Spleen (tissue), 11 donors: ENCODE data around the gene LCLAT1. TPM values are rescaled to one million over a fixed set of nuclear protein-coding genes. Genes with fewer than 3 reads are reported as not detected.

Source experiments
- DNase-seq: peaks from one replicate; pipeline ENCODE4 v3.0.0-alpha.2; 2020
- H3K27ac ChIP-seq, 8 donors: fragments of 200-600 bp; sonication (generic) in 7 of 8; 1 replicate in 4 of 8; 2 replicates in 4 of 8; pipeline versions ENCODE4 v1.5.0 to v1.8.0; 2016 to 2021; ENCODE audit warnings: inconsistent platforms in 4 of 8, mild to moderate bottlenecking in 4 of 8, moderate library complexity in 1 of 8
- H3K27me3 ChIP-seq, 7 donors: fragments of 200-600 bp; sonication (generic) in 6 of 7; replicated peaks in 1 of 7; 1 replicate in 4 of 7; 2 replicates in 3 of 7; pipeline versions ENCODE4 v1.5.0 to v1.8.0; 2016 to 2021; ENCODE audit warnings: inconsistent platforms in 3 of 7, mild to moderate bottlenecking in 1 of 7
- H3K36me3 ChIP-seq, 6 donors: fragments of 200-600 bp; sonication (generic) in 5 of 6; 1 replicate in 4 of 6; 2 replicates in 2 of 6; pipeline versions ENCODE4 v1.5.0 to v1.8.0; 2016 to 2021; ENCODE audit warnings: inconsistent platforms in 2 of 6
- H3K4me1 ChIP-seq, 6 donors: fragments of 200-600 bp; sonication (generic) in 5 of 6; 1 replicate in 3 of 6; 2 replicates in 3 of 6; pipeline versions ENCODE4 v1.5.0 to v1.8.0; 2016 to 2021; ENCODE audit warnings: inconsistent platforms in 3 of 6
- H3K4me3 ChIP-seq, 8 donors: fragments of 200-600 bp; sonication (generic) in 7 of 8; 1 replicate in 4 of 8; 2 replicates in 4 of 8; pipeline versions ENCODE4 v1.5.0 to v1.8.0; 2016 to 2021; ENCODE audit warnings: inconsistent platforms in 4 of 8, mild to moderate bottlenecking in 4 of 8, moderate library complexity in 2 of 8
- H3K9me3 ChIP-seq, 8 donors: fragments of 200-600 bp; sonication (generic) in 7 of 8; 1 replicate in 4 of 8; 2 replicates in 4 of 8; pipeline versions ENCODE4 v1.5.0 to v1.8.0; 2016 to 2021; ENCODE audit warnings: inconsistent platforms in 4 of 8
- POLR2A ChIP-seq, 3 donors: fragments of 450-650 bp; IDR thresholded peaks; one replicate each; pipeline ENCODE4 v1.5.1; 2017; ENCODE audit warnings: antibody characterized with exemption in 3 of 3, mild to moderate bottlenecking in 1 of 3
- POLR2AphosphoS5 ChIP-seq, 3 donors: sonication (generic); formaldehyde crosslinking; IDR thresholded peaks; one replicate each; pipeline ENCODE4 v1.5.1; 2017; ENCODE audit warnings: antibody characterized with exemption in 3 of 3
- WGBS, 5 donors: extraction: QIAGEN DNeasy Blood & Tissue Kit in 3 of 5; methylation state at CpG; one replicate each; pipeline versions ENCODE4 v1.1.5 to v1.1.7; 2013 to 2018; 5-methylcytosine and 5-hydroxymethylcytosine counted together
- intact Hi-C: fragments of 100-400 bp; cut with DNase I; formaldehyde crosslinking; loops from one replicate; pipeline ENCODE4 v1.15.0; 2023; ENCODE audit warnings: low total_unique reads
- polyA plus RNA-seq, 3 donors: library from polyadenylated mRNA; stranded (reverse); fragments of 200-250 nt; gene quantifications; one replicate each; pipeline ENCODE4 v1.2.1, GENCODE V29; 2013
- total RNA-seq, 7 donors: library from RNA; depleted of rRNA in 3 of 7; stranded (reverse); fragments of >200 nt in 3 of 7; fragmentation: NEBNext Ultra II Directional in 4 of 7; extraction: Animal tissue kit (Norgen Biotek cat#: 25700) in 4 of 7; gene quantifications; one replicate each; pipeline versions ENCODE4 v1.1.0 to v1.2.1, GENCODE V29; 2016 to 2021
- TF ChIP-seq, protein P1 (sequence below), 11 experiments: fragments of 200-600 bp in 7 of 11; fragments of 450-650 bp in 4 of 11; sonication (generic) in 4 of 11; IDR thresholded peaks in 8 of 11; conservative IDR thresholded peaks in 3 of 11; 1 replicate in 7 of 11; 2 replicates in 4 of 11; pipeline versions ENCODE4 v1.4.0 to v1.8.0; 2016 to 2021; ENCODE audit warnings: antibody characterized with exemption in 11 of 11, inconsistent platforms in 4 of 11, mild to moderate bottlenecking in 1 of 11
- donor health status: healthy with polysubstance abuse.
- donor health status: DM: no; HTN: no; CAD: no; lungs with moderate emphysema.
- donor health status: DM: no; HTN: no; CAD: no.
- donor health status: Bipolar disorder and iron deficiency.
- donor health status: healthy.
- donor health status: DM: no; HTN: no; CAD: no.
- donor health status: DM: yes; HTN: yes; CAD: no.

Gene LCLAT1
- total and polyA plus RNA-seq, 10 donors, result 1.9 to 23.3 (median 13.8) TPM

DNA sequence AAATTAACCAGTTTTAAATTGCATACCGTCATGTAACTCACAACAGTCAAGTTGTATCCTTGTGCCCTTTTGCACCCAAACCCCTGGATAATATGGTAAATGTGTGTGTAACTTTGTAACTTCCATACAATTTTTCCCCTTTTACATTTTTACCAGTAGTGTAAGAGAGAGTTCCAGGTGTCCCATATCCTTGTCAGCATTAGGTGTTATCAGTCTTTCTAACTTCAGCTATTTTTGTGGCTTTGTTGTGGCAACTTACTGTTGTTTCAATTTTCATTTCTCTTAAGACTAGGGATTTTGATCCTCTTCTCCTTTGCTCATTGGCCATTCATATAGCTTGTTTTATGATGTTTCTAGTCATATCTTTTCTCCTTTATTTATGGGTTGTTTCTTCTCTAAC lies 94.6 kb downstream of the LCLAT1 start:
- Histone ChIP-seq H3K27me3 (no peaks in the 10 kb centered on the region), H3K36me3 (peaks cover 0 to 10% (median 0%) of the 10 kb centered on the region in 6 donors), H3K9me3 (peaks cover 0 to 19% (median 8%) of the 10 kb centered on the region in 8 donors), H3K27ac (no peak overlapping the region), H3K4me1 (peaks cover 0 to 3% (median 0%) of the 10 kb centered on the region in 6 donors), H3K4me3 (no peak overlapping the region)
- no peak for DNase-seq
- intact Hi-C loops, result no loop called here
- TF ChIP-seq, protein P1, sequence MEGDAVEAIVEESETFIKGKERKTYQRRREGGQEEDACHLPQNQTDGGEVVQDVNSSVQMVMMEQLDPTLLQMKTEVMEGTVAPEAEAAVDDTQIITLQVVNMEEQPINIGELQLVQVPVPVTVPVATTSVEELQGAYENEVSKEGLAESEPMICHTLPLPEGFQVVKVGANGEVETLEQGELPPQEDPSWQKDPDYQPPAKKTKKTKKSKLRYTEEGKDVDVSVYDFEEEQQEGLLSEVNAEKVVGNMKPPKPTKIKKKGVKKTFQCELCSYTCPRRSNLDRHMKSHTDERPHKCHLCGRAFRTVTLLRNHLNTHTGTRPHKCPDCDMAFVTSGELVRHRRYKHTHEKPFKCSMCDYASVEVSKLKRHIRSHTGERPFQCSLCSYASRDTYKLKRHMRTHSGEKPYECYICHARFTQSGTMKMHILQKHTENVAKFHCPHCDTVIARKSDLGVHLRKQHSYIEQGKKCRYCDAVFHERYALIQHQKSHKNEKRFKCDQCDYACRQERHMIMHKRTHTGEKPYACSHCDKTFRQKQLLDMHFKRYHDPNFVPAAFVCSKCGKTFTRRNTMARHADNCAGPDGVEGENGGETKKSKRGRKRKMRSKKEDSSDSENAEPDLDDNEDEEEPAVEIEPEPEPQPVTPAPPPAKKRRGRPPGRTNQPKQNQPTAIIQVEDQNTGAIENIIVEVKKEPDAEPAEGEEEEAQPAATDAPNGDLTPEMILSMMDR (IDR thresholded peaks at IDR 0.05 in 8 of 11, conservative IDR thresholded peaks at IDR 0.05 in 3 of 11), result no peak
- no peak for TF ChIP-seq POLR2A (IDR thresholded peaks at IDR 0.05)
- 98 to 100% (median 100%) methylated on average over 1 of the region's 1 CpG for WGBS, 5 donors

DNA sequence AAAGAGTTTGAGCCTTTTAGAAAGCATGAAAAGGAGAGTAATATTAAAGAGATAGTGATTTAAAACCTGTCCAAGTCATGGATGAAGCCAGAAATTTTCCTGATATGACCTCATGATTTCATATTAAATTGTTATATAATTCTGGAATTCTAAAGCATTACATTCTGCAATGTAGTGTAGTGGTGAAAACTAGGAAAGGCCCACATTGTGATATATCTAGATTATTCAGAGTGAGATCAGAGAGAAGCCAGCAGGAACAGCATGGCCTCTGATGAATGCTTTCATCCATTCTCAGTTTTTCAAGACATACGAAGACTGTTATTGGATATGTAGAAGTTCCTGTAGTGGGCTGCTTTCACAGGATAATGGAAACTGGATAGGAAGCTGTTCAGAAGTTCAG lies 98.8 kb downstream of the LCLAT1 start:
- Histone ChIP-seq H3K27me3 (no peaks in the 10 kb centered on the region), H3K9me3 (peaks cover 0 to 6% (median under 1%) of the 10 kb centered on the region in 8 donors), H3K4me1 (peaks cover 0 to 3% (median 0%) of the 10 kb centered on the region in 6 donors), H3K4me3 (no peak overlapping the region), H3K27ac (no peak overlapping the region), H3K36me3 (peaks cover 0 to 4% (median 0%) of the 10 kb centered on the region in 6 donors)
- no peak for DNase-seq
- intact Hi-C loops, result no loop called here
- 91 to 100% (median 97%) methylated on average over 1 of the region's 1 CpG for WGBS, 5 donors
- TF ChIP-seq, protein P1 (IDR thresholded peaks at IDR 0.05 in 8 of 11, conservative IDR thresholded peaks at IDR 0.05 in 3 of 11), result no peak
- TF ChIP-seq POLR2A (IDR thresholded peaks at IDR 0.05), result no peak
- no peak for TF ChIP-seq POLR2AphosphoS5 (IDR thresholded peaks at IDR 0.05)

DNA sequence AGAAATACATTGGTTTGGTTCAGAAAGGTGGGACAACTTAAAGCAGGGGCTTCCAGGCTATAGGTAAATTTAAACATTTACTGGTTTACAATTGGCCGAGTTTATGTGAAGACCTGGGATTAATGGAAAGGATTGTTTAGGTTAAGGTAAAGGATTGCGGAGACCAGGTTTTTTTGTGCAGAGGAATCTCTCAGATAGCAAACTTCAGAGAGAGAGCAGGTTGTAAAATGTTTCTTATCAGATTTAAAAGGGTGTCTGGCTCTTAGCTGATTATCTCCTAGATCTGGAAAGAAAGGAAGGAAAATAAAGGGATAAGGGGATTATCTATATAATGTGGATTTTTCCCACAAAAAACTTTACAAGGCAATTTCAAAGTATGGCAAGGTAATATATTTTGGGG lies 101.3 kb downstream of the LCLAT1 start:
- peaks cover 0 to 5% (median 0%) of the 10 kb centered on the region in 6 donors for H3K36me3 ChIP-seq
- H3K9me3 ChIP-seq, result peaks cover 0 to 12% (median 8%) of the 10 kb centered on the region in 8 donors
- no peaks in the 10 kb centered on the region for H3K4me1 ChIP-seq
- 90 to 96% (median 94%) methylated on average over 2 of the region's 2 CpGs for WGBS, 5 donors
- intact Hi-C loops, result no loop called here
- TF ChIP-seq POLR2AphosphoS5 (IDR thresholded peaks at IDR 0.05), result no peak
- TF ChIP-seq, protein P1 (IDR thresholded peaks at IDR 0.05 in 8 of 11, conservative IDR thresholded peaks at IDR 0.05 in 3 of 11), result no peak
- TF ChIP-seq POLR2A (IDR thresholded peaks at IDR 0.05), result no peak
- no peaks in the 10 kb centered on the region for H3K27me3 ChIP-seq
- no peak overlapping the region for H3K27ac ChIP-seq
- H3K4me3 ChIP-seq, result no peak overlapping the region
- DNase-seq, result no peak

DNA sequence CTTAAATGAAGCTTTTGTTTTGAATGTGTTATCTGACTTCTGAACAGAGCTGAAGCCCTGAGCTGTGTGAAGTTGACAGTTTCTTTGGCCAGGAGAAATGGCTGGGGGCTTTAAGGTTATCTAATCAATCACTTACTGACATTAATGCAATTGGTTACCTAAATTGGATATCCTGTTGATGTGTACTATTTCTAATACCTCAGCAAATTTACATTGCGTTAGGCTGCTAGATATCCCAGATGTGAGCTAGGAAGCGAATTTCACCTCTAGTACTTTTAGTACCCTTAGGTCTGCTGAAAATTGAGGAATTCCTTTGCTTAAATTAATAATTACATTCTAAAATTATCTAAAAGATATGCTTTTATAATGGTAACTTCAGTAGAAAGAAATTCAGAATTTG lies 102.0 kb downstream of the LCLAT1 start:
- H3K4me3 ChIP-seq, result no peak overlapping the region
- DNase-seq, result no peak
- intact Hi-C loops, result no loop called here
- TF ChIP-seq, protein P1 (IDR thresholded peaks at IDR 0.05 in 8 of 11, conservative IDR thresholded peaks at IDR 0.05 in 3 of 11), result no peak
- no peak for TF ChIP-seq POLR2AphosphoS5 (IDR thresholded peaks at IDR 0.05)
- TF ChIP-seq POLR2A (IDR thresholded peaks at IDR 0.05), result no peak
- WGBS, 5 donors, result 84 to 95% (median 92%) methylated on average over 2 of the region's 2 CpGs
- H3K27me3 ChIP-seq, result no peaks in the 10 kb centered on the region
- H3K9me3 ChIP-seq, result peaks cover 0 to 12% (median 8%) of the 10 kb centered on the region in 8 donors
- no peak overlapping the region for H3K27ac ChIP-seq
- peaks cover 0 to 5% (median 0%) of the 10 kb centered on the region in 6 donors for H3K36me3 ChIP-seq
- H3K4me1 ChIP-seq, result no peaks in the 10 kb centered on the region
